Type B pancreatic cell (in vitro differentiated cells): ENCODE data around the gene ARHGAP4. TPM values are rescaled to one million over a fixed set of nuclear protein-coding genes. Genes with fewer than 3 reads are reported as not detected.

Source experiments
- DNase-seq: peaks from one replicate; pipeline ENCODE4 v3.0.0; 2021; ENCODE audit warnings: mixed read lengths; ENCODE audit not compliant: unreplicated experiment; ENCODE audit errors: extremely low spot score
- H3K27ac Mint-ChIP-seq: 2 replicates; pipeline ENCODE4 v1.8.0; 2021; ENCODE audit warnings: mild to moderate bottlenecking, mixed read lengths
- H3K27me3 Mint-ChIP-seq: 2 replicates; pipeline ENCODE4 v1.8.0; 2021; ENCODE audit warnings: mixed read lengths
- H3K36me3 Mint-ChIP-seq: 2 replicates; pipeline ENCODE4 v1.8.0; 2021; ENCODE audit warnings: mixed read lengths
- H3K4me1 Mint-ChIP-seq: one replicate; pipeline ENCODE4 v1.8.0; 2021; ENCODE audit warnings: mixed read lengths; ENCODE audit not compliant: unreplicated experiment
- H3K4me3 Mint-ChIP-seq: 2 replicates; pipeline ENCODE4 v1.8.0; 2021; ENCODE audit warnings: mild to moderate bottlenecking, mixed read lengths
- H3K9me3 Mint-ChIP-seq: 2 replicates; pipeline ENCODE4 v1.8.0; 2021; ENCODE audit warnings: mixed read lengths
- total RNA-seq: library from RNA; stranded (reverse); gene quantifications from 2 replicates; pipeline ENCODE4 v1.2.1, GENCODE V29; 2021; ENCODE audit warnings: low replicate concordance
- TF ChIP-seq, protein P1 (sequence below): fragments of 200-600 bp; sonication (generic); conservative IDR thresholded peaks from 2 replicates; pipeline ENCODE4 v1.5.0; 2021; ENCODE audit warnings: antibody characterized with exemption, mild to moderate bottlenecking

ARHGAP4 gene
- total RNA-seq, 1 donor from 2014 or later = 8.8 TPM

DNA sequence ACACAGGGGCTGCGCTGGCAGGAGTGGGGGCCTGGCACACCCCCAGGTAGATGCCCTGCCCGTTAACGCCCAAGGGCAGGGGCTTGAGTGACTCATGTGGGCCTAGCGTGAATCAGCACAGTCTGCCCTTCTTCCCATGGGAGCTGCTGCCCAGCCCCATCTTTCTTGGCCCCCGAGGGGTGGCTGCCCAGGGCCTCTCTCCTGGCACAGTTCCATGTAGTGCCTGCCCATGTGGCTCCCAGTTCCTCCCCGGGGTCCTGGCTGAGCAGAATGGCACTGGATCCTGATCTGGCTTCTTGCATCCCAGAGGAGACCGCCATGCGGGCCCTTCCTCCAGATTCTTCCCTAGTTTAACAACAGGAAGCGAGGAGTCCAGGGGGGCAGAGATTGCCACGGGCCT is 23.7 kb downstream of the ARHGAP4 start:
- TF ChIP-seq, protein P1, sequence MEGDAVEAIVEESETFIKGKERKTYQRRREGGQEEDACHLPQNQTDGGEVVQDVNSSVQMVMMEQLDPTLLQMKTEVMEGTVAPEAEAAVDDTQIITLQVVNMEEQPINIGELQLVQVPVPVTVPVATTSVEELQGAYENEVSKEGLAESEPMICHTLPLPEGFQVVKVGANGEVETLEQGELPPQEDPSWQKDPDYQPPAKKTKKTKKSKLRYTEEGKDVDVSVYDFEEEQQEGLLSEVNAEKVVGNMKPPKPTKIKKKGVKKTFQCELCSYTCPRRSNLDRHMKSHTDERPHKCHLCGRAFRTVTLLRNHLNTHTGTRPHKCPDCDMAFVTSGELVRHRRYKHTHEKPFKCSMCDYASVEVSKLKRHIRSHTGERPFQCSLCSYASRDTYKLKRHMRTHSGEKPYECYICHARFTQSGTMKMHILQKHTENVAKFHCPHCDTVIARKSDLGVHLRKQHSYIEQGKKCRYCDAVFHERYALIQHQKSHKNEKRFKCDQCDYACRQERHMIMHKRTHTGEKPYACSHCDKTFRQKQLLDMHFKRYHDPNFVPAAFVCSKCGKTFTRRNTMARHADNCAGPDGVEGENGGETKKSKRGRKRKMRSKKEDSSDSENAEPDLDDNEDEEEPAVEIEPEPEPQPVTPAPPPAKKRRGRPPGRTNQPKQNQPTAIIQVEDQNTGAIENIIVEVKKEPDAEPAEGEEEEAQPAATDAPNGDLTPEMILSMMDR = no peak
- Mint-ChIP-seq H3K27me3 (peaks cover 3% of the 10 kb centered on the region), H3K4me3 (no peak overlapping the region), H3K36me3 (no peaks in the 10 kb centered on the region), H3K27ac (no peak overlapping the region), H3K4me1 (no peaks in the 10 kb centered on the region), H3K9me3 (no peaks in the 10 kb centered on the region)
- DNase-seq = no peak

GRCh38 chrX:153901753-153902140 is 24.3 kb downstream of the ARHGAP4 start:
- no peak for DNase-seq
- Mint-ChIP-seq H3K27me3 (peaks cover 3% of the 10 kb centered on the region), H3K4me1 (no peaks in the 10 kb centered on the region), H3K36me3 (no peaks in the 10 kb centered on the region), H3K4me3 (no peak overlapping the region), H3K9me3 (no peaks in the 10 kb centered on the region), H3K27ac (no peak overlapping the region)
- TF ChIP-seq, protein P1 = no peak

DNA sequence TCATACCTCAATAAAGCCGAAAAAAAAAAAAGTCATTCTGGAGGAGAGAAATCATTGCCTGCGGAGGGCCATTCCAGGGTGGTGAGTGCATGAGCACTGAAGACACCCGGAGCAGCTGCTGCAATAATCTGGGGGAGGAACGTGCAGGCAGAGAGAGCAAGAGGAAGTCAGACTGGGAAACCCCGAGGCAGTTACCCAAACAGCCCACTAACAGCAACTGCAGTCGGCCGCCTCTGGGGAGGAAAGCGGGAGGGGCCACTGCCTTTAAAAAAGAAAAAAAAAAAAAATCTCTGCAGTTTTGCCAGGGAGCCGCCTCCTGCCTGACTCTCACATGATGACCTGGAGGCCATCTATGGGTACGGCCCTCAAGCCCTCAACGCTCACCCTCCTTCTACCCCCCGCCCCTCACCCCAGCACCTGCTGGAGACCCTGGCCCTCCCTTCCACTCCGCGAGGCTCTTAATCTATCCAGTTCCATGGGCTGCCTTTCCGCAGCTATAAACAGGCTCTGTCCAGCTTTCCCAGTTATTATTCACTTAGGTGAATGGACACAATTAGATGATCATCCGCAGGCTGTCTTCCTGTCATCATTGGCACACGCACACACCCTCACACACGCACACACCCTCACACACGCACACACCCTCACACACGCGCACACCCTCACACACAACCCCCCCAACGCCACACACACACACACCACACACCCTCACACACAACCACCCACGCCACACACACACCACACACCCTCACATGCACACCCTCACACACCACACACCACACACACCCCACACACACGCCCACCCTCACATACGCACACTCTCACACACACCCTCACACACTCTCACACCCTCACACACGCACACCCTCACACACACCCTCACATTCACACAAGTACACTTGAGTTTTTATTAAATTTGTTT is 25.0 kb downstream of the ARHGAP4 start:
- H3K36me3 Mint-ChIP-seq = no peaks in the 10 kb centered on the region
- no peaks in the 10 kb centered on the region for H3K9me3 Mint-ChIP-seq
- peaks cover 3% of the 10 kb centered on the region for H3K27me3 Mint-ChIP-seq
- TF ChIP-seq, protein P1 = no peak
- no peaks in the 10 kb centered on the region for H3K4me1 Mint-ChIP-seq
- no peak overlapping the region for H3K27ac Mint-ChIP-seq
- peak overlapping the region; percentile 6 for H3K4me3 Mint-ChIP-seq
- DNase-seq = no peak

GRCh38 chrX:153897899-153898298 is 28.2 kb downstream of the ARHGAP4 start:
- H3K36me3 Mint-ChIP-seq = no peaks in the 10 kb centered on the region
- TF ChIP-seq, protein P1 = no peak
- no peak overlapping the region for H3K4me3 Mint-ChIP-seq
- peaks cover 3% of the 10 kb centered on the region for H3K27me3 Mint-ChIP-seq
- DNase-seq = no peak
- no peaks in the 10 kb centered on the region for H3K9me3 Mint-ChIP-seq
- no peak overlapping the region for H3K27ac Mint-ChIP-seq
- no peaks in the 10 kb centered on the region for H3K4me1 Mint-ChIP-seq

DNA sequence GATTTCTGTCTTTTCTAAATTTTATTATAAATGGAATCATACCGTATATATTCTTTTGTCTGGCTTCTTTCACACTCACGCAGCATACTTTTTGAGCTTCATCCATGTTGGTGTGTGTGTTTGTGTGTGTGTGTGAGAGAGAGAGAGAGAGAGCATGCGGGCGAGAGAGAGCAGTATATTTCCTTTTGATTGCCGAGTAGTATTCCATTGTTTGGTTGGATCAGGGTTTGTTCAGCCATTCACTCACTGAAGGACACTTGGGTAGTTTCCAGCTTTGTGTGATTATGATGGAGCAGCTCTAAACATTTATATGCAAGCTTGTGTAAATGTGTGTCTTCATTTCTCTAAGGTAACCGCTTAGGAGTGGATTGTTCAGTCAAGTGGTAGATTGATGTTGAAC is 36.9 kb downstream of the ARHGAP4 start:
- Mint-ChIP-seq H3K27me3 (peaks cover 38% of the 10 kb centered on the region), H3K9me3 (no peaks in the 10 kb centered on the region), H3K4me1 (no peaks in the 10 kb centered on the region), H3K36me3 (no peaks in the 10 kb centered on the region), H3K4me3 (no peak overlapping the region), H3K27ac (no peak overlapping the region)
- DNase-seq = no peak
- TF ChIP-seq, protein P1 = no peak
